ENCODE results near the gene KCTD16.

DNA sequence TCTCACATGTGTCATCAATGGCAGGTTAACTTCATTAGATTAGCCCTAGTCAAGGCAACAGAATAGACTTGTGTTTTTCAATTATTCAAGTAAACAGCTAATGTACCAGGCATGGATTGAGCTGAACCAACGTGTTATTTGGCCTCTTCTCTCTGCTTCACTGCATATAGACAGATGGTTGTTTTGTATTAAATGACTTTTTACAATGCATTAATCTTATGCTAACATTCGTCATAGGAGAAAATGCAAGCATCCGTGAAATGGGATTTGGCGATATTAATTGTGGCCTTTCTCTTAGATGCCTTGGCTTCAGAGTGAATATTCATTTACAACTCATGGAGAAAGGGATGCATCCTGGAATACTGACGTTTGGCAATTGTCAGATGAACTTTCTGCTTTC lies 208.0 kb downstream of the KCTD16 start:
- TF ChIP-seq CTCF (IDR thresholded peaks at IDR 0.05) (no peak), POLR2AphosphoS5 (IDR thresholded peaks at IDR 0.05; ENCODE audit: low read depth, low read length) (no peak)

Measured in Panc1 (cell line).